Measurements from ENCODE around the gene CNTN5.

CNTN5 gene

DNA sequence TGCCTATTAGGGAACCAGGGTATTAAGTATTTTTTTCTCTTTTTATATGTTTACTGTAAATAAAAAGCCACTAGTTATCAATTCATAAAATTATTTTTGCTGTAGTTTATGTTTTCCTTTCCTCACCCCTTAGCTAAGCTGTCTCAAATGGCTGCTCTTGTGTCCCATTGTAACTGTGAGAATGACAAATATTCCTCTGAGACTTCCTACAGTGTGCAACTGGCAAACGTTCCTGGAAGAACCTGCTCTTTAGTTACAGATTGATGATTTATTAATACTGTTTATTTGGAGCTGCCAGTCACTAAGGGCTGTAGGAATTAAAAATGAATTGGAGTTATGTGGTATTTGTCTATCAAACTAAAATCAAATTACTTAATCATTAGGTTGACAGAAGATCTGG is 990.9 kb downstream of the CNTN5 start:
- Histone ChIP-seq H3K27ac (ENCODE audit: low read depth in 2 of 2, low read length in 2 of 2) (no peak overlapping the region), H3K36me3 (ENCODE audit: control insufficient read depth in 2 of 2, insufficient read depth in 2 of 2, low read length in 2 of 2) (no peaks in the 10 kb centered on the region), H3K27me3 (ENCODE audit: control insufficient read depth in 2 of 2, insufficient read depth in 2 of 2, low read length in 2 of 2) (no peaks in the 10 kb centered on the region)

DNA sequence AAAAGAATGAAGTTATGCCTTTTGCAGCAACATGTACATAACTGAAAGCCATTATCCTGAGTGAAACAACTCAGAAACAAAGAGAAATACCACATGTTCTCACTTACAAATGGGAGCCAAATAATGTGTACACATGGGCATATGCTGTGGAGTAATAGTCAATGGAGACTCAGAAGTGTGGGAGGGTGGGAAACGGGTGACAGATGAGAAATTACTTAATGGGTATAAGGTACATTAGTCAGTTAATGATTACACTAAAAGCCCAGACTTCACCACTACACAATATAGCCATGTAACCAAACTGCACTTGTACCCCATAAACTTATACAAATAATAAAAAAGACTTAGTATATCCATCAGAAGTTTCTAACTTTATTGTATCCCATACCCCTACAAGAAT is 992.3 kb downstream of the CNTN5 start:
- Histone ChIP-seq H3K9ac (ENCODE audit: low read depth in 1 of 2, low read length in 2 of 2) (no peak overlapping the region), H3K4me3 (ENCODE audit: low read length in 2 of 2) (no peak overlapping the region), H3K4me1 (ENCODE audit: control insufficient read depth in 2 of 2, insufficient read depth in 2 of 2, low read length in 2 of 2) (no peaks in the 10 kb centered on the region), H3K27me3 (ENCODE audit: control insufficient read depth in 2 of 2, insufficient read depth in 2 of 2, low read length in 2 of 2) (no peaks in the 10 kb centered on the region), H3K36me3 (ENCODE audit: control insufficient read depth in 2 of 2, insufficient read depth in 2 of 2, low read length in 2 of 2) (no peaks in the 10 kb centered on the region), H3K27ac (ENCODE audit: low read depth in 2 of 2, low read length in 2 of 2) (no peak overlapping the region), H3K9me3 (ENCODE audit: control insufficient read depth in 2 of 2, low read length in 2 of 2) (no peaks in the 10 kb centered on the region)

More for the DNA sequence above, 990.9 kb downstream of the CNTN5 start:
- no peaks in the 10 kb centered on the region for H3K9me3 ChIP-seq (ENCODE audit: control insufficient read depth in 2 of 2, low read length in 2 of 2)
- H3K9ac ChIP-seq (ENCODE audit: low read depth in 1 of 2, low read length in 2 of 2): no peak overlapping the region
- no peaks in the 10 kb centered on the region for H3K4me1 ChIP-seq (ENCODE audit: control insufficient read depth in 2 of 2, insufficient read depth in 2 of 2, low read length in 2 of 2)
- H3K4me3 ChIP-seq (ENCODE audit: low read length in 2 of 2): no peak overlapping the region

DNA sequence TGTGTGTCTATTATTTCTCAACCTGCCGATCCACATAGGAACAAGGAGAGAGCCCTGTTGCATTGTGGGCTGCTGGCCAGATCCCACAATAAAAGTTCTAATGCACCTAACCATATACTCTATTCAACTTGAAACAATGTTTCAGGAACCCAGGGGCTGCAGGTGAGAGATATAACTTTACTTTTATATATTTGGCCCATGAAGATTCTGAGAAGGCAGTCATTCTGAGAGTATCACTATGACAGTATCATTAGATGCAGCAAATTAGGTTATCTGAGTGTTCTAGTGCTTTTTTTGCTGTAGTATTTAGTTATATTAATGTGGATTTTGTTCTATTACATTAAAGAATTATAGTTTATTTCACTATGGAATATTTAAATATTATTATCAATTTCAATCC is 1011.2 kb downstream of the CNTN5 start:
- no peak overlapping the region for H3K9ac ChIP-seq (ENCODE audit: low read depth in 1 of 2, low read length in 2 of 2)
- no peaks in the 10 kb centered on the region for H3K4me1 ChIP-seq (ENCODE audit: control insufficient read depth in 2 of 2, insufficient read depth in 2 of 2, low read length in 2 of 2)

DNA sequence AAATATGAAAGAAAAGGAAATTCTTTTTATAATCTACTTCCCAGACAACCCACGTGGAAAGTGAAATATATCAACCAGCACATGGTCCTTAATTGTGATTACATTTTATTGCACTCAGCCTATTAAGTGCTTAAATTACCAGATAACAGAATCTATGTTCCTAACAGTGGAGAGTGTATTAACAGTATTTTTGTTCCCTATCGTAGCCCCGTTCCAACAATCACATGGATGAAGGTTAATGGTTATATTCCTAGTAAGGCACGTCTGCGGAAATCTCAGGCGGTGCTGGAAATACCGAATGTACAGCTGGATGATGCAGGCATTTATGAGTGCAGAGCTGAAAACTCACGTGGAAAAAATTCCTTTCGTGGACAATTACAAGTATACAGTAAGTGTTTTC is 1040.3 kb downstream of the CNTN5 start:
- no peaks in the 10 kb centered on the region for H3K27me3 ChIP-seq (ENCODE audit: control insufficient read depth in 2 of 2, insufficient read depth in 2 of 2, low read length in 2 of 2)
- no peak overlapping the region for H3K27ac ChIP-seq (ENCODE audit: low read depth in 2 of 2, low read length in 2 of 2)
- no peaks in the 10 kb centered on the region for H3K36me3 ChIP-seq (ENCODE audit: control insufficient read depth in 2 of 2, insufficient read depth in 2 of 2, low read length in 2 of 2)
- H3K4me1 ChIP-seq (ENCODE audit: control insufficient read depth in 2 of 2, insufficient read depth in 2 of 2, low read length in 2 of 2): no peaks in the 10 kb centered on the region
- no peaks in the 10 kb centered on the region for H3K9me3 ChIP-seq (ENCODE audit: control insufficient read depth in 2 of 2, low read length in 2 of 2)
- no peak overlapping the region for H3K9ac ChIP-seq (ENCODE audit: low read depth in 1 of 2, low read length in 2 of 2)
- no peak overlapping the region for H3K4me3 ChIP-seq (ENCODE audit: low read length in 2 of 2)

More for the DNA sequence above, 1011.2 kb downstream of the CNTN5 start:
- H3K9me3 ChIP-seq (ENCODE audit: control insufficient read depth in 2 of 2, low read length in 2 of 2): peaks cover 2 to 3% of the 10 kb centered on the region in 2 donors
- no peaks in the 10 kb centered on the region for H3K27me3 ChIP-seq (ENCODE audit: control insufficient read depth in 2 of 2, insufficient read depth in 2 of 2, low read length in 2 of 2)
- no peak overlapping the region for H3K27ac ChIP-seq (ENCODE audit: low read depth in 2 of 2, low read length in 2 of 2)
- no peaks in the 10 kb centered on the region for H3K36me3 ChIP-seq (ENCODE audit: control insufficient read depth in 2 of 2, insufficient read depth in 2 of 2, low read length in 2 of 2)
- H3K4me3 ChIP-seq (ENCODE audit: low read length in 2 of 2): no peak overlapping the region

DNA sequence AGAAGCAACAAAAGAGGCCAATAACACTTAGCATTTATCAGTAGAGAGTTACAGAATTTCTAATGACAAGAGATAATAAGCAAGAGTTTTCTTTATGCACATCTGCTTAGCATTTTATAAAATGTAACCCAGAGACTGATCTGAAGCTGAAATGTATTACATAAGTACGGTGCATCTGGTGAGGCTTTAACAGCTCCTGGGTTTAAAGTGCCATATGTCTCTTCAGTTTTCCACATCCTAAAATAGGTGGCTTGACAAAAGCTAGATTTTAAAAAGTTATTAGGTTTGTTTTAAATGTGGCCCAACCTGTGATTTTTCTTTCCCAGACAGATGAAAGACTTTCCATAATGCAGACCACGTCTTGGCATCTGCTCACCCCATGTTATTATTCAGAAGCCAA is 1045.7 kb downstream of the CNTN5 start:
- no peaks in the 10 kb centered on the region for H3K9me3 ChIP-seq (ENCODE audit: control insufficient read depth in 2 of 2, low read length in 2 of 2)
- no peak overlapping the region for H3K27ac ChIP-seq (ENCODE audit: low read depth in 2 of 2, low read length in 2 of 2)
- H3K36me3 ChIP-seq (ENCODE audit: control insufficient read depth in 2 of 2, insufficient read depth in 2 of 2, low read length in 2 of 2): no peaks in the 10 kb centered on the region
- no peaks in the 10 kb centered on the region for H3K27me3 ChIP-seq (ENCODE audit: control insufficient read depth in 2 of 2, insufficient read depth in 2 of 2, low read length in 2 of 2)
- H3K4me1 ChIP-seq (ENCODE audit: control insufficient read depth in 2 of 2, insufficient read depth in 2 of 2, low read length in 2 of 2): no peaks in the 10 kb centered on the region
- H3K9ac ChIP-seq (ENCODE audit: low read depth in 1 of 2, low read length in 2 of 2): no peak overlapping the region
- no peak overlapping the region for H3K4me3 ChIP-seq (ENCODE audit: low read length in 2 of 2)

DNA sequence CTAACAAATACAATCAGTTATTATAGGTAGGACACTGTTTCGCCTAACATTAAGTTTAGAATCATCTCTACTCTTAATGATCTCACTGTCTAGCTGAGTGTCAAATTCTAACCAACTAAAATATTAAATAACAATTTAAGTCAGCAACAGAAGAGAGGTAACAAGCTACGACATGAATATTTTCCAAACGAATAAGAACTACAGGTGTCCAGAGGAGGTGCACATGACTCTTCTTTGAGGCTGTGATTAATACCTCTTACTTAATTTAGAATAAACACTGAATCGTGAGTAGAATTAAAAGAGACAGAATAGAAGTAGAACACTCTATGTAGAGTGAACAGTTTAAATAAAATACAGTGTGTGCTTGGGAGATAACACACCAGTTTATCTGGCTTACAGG is 1047.4 kb downstream of the CNTN5 start:
- no peaks in the 10 kb centered on the region for H3K27me3 ChIP-seq (ENCODE audit: control insufficient read depth in 2 of 2, insufficient read depth in 2 of 2, low read length in 2 of 2)
- H3K4me3 ChIP-seq (ENCODE audit: low read length in 2 of 2): no peak overlapping the region
- no peak overlapping the region for H3K9ac ChIP-seq (ENCODE audit: low read depth in 1 of 2, low read length in 2 of 2)
- H3K4me1 ChIP-seq (ENCODE audit: control insufficient read depth in 2 of 2, insufficient read depth in 2 of 2, low read length in 2 of 2): no peaks in the 10 kb centered on the region
- H3K36me3 ChIP-seq (ENCODE audit: control insufficient read depth in 2 of 2, insufficient read depth in 2 of 2, low read length in 2 of 2): no peaks in the 10 kb centered on the region
- H3K9me3 ChIP-seq (ENCODE audit: control insufficient read depth in 2 of 2, low read length in 2 of 2): no peaks in the 10 kb centered on the region
- no peak overlapping the region for H3K27ac ChIP-seq (ENCODE audit: low read depth in 2 of 2, low read length in 2 of 2)

DNA sequence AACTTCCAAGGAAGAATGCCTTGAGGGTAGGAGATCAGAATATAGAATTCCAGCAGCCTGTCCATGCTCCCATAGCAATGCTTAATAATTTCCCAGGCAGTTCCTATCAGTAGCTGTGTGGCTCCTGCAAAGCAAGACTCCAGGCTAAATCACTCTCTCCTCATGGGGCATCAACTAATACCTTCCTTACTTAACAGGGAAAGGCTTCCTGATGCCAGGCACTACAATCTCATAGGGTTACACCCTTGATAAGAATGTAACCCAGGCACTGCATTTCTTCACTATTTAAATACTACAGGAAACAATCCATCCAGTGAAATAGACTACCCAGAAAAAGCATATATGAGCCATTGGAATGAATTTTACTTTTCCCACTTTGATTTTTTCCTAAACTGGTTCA is 1051.4 kb downstream of the CNTN5 start:
- no peaks in the 10 kb centered on the region for H3K9me3 ChIP-seq (ENCODE audit: control insufficient read depth in 2 of 2, low read length in 2 of 2)
- H3K27ac ChIP-seq (ENCODE audit: low read depth in 2 of 2, low read length in 2 of 2): no peak overlapping the region
- no peaks in the 10 kb centered on the region for H3K4me1 ChIP-seq (ENCODE audit: control insufficient read depth in 2 of 2, insufficient read depth in 2 of 2, low read length in 2 of 2)
- H3K9ac ChIP-seq (ENCODE audit: low read depth in 1 of 2, low read length in 2 of 2): no peak overlapping the region
- H3K27me3 ChIP-seq (ENCODE audit: control insufficient read depth in 2 of 2, insufficient read depth in 2 of 2, low read length in 2 of 2): no peaks in the 10 kb centered on the region
- H3K36me3 ChIP-seq (ENCODE audit: control insufficient read depth in 2 of 2, insufficient read depth in 2 of 2, low read length in 2 of 2): no peaks in the 10 kb centered on the region
- no peak overlapping the region for H3K4me3 ChIP-seq (ENCODE audit: low read length in 2 of 2)

DNA sequence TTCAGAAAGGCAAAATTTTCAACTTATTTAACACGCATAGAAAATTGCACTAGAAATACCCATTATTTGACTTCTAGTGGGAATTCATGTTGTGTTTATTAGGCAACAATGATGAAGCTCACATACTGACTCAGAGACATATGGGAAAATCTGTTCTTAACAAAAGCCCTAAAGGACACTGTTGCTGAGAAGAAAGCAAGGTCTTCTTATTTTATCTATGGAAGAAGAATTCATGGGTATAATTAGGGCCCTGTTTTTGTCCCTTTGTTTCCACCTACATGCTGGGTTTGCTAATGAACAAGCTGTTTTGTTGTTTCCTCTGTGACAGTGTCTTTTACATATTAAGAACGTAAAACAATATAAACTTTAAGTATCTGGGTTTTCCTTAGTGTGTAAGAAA is 1059.6 kb downstream of the CNTN5 start:
- H3K9ac ChIP-seq (ENCODE audit: low read depth in 1 of 2, low read length in 2 of 2): no peak overlapping the region
- no peaks in the 10 kb centered on the region for H3K9me3 ChIP-seq (ENCODE audit: control insufficient read depth in 2 of 2, low read length in 2 of 2)
- H3K27me3 ChIP-seq (ENCODE audit: control insufficient read depth in 2 of 2, insufficient read depth in 2 of 2, low read length in 2 of 2): no peaks in the 10 kb centered on the region
- H3K4me1 ChIP-seq (ENCODE audit: control insufficient read depth in 2 of 2, insufficient read depth in 2 of 2, low read length in 2 of 2): no peaks in the 10 kb centered on the region
- H3K27ac ChIP-seq (ENCODE audit: low read depth in 2 of 2, low read length in 2 of 2): no peak overlapping the region
- H3K36me3 ChIP-seq (ENCODE audit: control insufficient read depth in 2 of 2, insufficient read depth in 2 of 2, low read length in 2 of 2): no peaks in the 10 kb centered on the region
- H3K4me3 ChIP-seq (ENCODE audit: low read length in 2 of 2): no peak overlapping the region

DNA sequence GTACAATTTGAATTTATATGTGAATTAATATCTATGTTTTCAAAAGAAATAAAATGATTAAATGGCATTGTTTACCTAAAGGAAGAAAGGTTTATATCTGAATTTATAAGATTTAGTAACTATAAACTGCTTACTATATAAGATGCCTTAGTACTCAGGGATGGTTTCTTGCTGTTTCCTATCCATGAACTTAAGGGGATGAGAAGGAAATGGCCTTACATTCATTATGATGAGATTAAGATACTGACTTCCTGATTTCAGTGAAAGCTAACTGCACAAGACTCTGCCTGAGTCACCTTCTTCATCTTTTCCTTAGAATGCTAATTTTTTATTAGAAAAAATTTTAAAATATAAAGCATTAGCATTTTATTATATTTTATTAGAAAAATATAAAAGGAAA is 1060.1 kb downstream of the CNTN5 start:
- no peaks in the 10 kb centered on the region for H3K9me3 ChIP-seq (ENCODE audit: control insufficient read depth in 2 of 2, low read length in 2 of 2)
- no peak overlapping the region for H3K27ac ChIP-seq (ENCODE audit: low read depth in 2 of 2, low read length in 2 of 2)
- no peak overlapping the region for H3K4me3 ChIP-seq (ENCODE audit: low read length in 2 of 2)
- no peaks in the 10 kb centered on the region for H3K27me3 ChIP-seq (ENCODE audit: control insufficient read depth in 2 of 2, insufficient read depth in 2 of 2, low read length in 2 of 2)
- no peaks in the 10 kb centered on the region for H3K36me3 ChIP-seq (ENCODE audit: control insufficient read depth in 2 of 2, insufficient read depth in 2 of 2, low read length in 2 of 2)
- no peak overlapping the region for H3K9ac ChIP-seq (ENCODE audit: low read depth in 1 of 2, low read length in 2 of 2)
- no peaks in the 10 kb centered on the region for H3K4me1 ChIP-seq (ENCODE audit: control insufficient read depth in 2 of 2, insufficient read depth in 2 of 2, low read length in 2 of 2)

DNA sequence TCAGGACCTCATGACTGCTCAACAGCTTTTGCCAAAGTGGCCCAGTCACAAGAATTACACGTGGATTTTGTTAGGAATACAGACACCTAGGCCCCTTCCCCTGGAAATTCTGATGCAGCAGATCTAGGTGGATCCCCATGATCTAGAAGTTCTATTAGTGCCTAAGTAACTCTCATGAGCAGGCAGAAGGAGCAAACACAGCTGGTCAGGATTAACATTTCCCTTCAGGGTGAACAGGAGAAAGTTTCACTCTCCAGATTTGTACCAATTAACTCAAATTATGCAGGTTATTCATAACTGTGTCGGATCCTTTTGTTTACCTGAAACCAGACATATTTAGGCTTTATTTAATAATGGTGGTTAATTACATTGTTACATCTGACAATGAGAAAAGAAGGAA is 1072.9 kb downstream of the CNTN5 start:
- Histone ChIP-seq H3K9me3 (ENCODE audit: control insufficient read depth in 2 of 2, low read length in 2 of 2) (no peaks in the 10 kb centered on the region), H3K9ac (ENCODE audit: low read depth in 1 of 2, low read length in 2 of 2) (no peak overlapping the region), H3K36me3 (ENCODE audit: control insufficient read depth in 2 of 2, insufficient read depth in 2 of 2, low read length in 2 of 2) (no peaks in the 10 kb centered on the region), H3K27ac (ENCODE audit: low read depth in 2 of 2, low read length in 2 of 2) (no peak overlapping the region), H3K4me3 (ENCODE audit: low read length in 2 of 2) (no peak overlapping the region), H3K4me1 (ENCODE audit: control insufficient read depth in 2 of 2, insufficient read depth in 2 of 2, low read length in 2 of 2) (no peaks in the 10 kb centered on the region), H3K27me3 (ENCODE audit: control insufficient read depth in 2 of 2, insufficient read depth in 2 of 2, low read length in 2 of 2) (no peaks in the 10 kb centered on the region)
